NAMALWA (cell line): Measurements from ENCODE around the gene TPSAB1.

Source experiments
- DNase-seq: peaks from one replicate; pipeline ENCODE4 v3.0.0-alpha.2; 2015; ENCODE audit warnings: low spot score

The TPSAB1 gene

GRCh38 chr16:1210461-1210860, 30.0 kb upstream of the TPSAB1 start:
- DNase-seq: no peak

GRCh38 chr16:1211451-1212268, 28.8 kb upstream of the TPSAB1 start:
- DNase-seq: no peak

GRCh38 chr16:1212616-1213194, 27.8 kb upstream of the TPSAB1 start:
- no peak for DNase-seq

GRCh38 chr16:1213231-1213630, 27.3 kb upstream of the TPSAB1 start:
- DNase-seq: no peak

GRCh38 chr16:1213796-1214372, 26.6 kb upstream of the TPSAB1 start:
- no peak for DNase-seq

- DNase-seq: no peak
These were observed 25.8 kb upstream of the TPSAB1 start for GRCh38 chr16:1214719-1215118.

- no peak for DNase-seq
These were observed 24.8 kb upstream of the TPSAB1 start for GRCh38 chr16:1215574-1216295.

GRCh38 chr16:1216296-1216619, 24.2 kb upstream of the TPSAB1 start:
- DNase-seq: no peak

- DNase-seq: no peak
These were observed 23.7 kb upstream of the TPSAB1 start for GRCh38 chr16:1216681-1217400.

GRCh38 chr16:1217526-1217925, 23.0 kb upstream of the TPSAB1 start:
- DNase-seq: no peak

- DNase-seq: no peak
These were observed 22.2 kb upstream of the TPSAB1 start for GRCh38 chr16:1218061-1218929.

GRCh38 chr16:1218930-1219611, 21.4 kb upstream of the TPSAB1 start:
- DNase-seq: no peak

- no peak for DNase-seq
These were observed 20.3 kb upstream of the TPSAB1 start for GRCh38 chr16:1220098-1220728.

GRCh38 chr16:1220841-1221627, 19.5 kb upstream of the TPSAB1 start:
- DNase-seq: no peak

- DNase-seq: no peak
These were observed 18.6 kb upstream of the TPSAB1 start for GRCh38 chr16:1221628-1222552.

- DNase-seq: no peak
These were observed 17.8 kb upstream of the TPSAB1 start for GRCh38 chr16:1222553-1223354.
